ENCODE measurements around the gene PLIN5.

PLIN5 gene

GRCh38 chr19:4503132-4503824, 31.7 kb downstream of the PLIN5 start:
- no peak for DNase-seq

GRCh38 chr19:4502282-4503131, 32.5 kb downstream of the PLIN5 start:
- DNase-seq, result no peak

- DNase-seq, result no peak
Observed at GRCh38 chr19:4501691-4502090, 33.3 kb downstream of the PLIN5 start.

GRCh38 chr19:4500841-4501591, 34.0 kb downstream of the PLIN5 start:
- DNase-seq, result no peak

GRCh38 chr19:4499855-4500254, 35.2 kb downstream of the PLIN5 start:
- no peak for DNase-seq

- DNase-seq, result no peak
Observed at GRCh38 chr19:4499318-4499717, 35.7 kb downstream of the PLIN5 start.

GRCh38 chr19:4498694-4499093, 36.3 kb downstream of the PLIN5 start:
- DNase-seq, result no peak

- no peak for DNase-seq
Observed at GRCh38 chr19:4497770-4498389, 37.1 kb downstream of the PLIN5 start.

- DNase-seq, result no peak
Observed at GRCh38 chr19:4496304-4496703, 38.7 kb downstream of the PLIN5 start.

GRCh38 chr19:4495471-4495870, 39.6 kb downstream of the PLIN5 start:
- no peak for DNase-seq

- DNase-seq, result no peak
Observed at GRCh38 chr19:4494691-4495064, 40.3 kb downstream of the PLIN5 start.

- DNase-seq, result no peak
Observed at GRCh38 chr19:4493929-4494690, 40.9 kb downstream of the PLIN5 start.

GRCh38 chr19:4493104-4493928, 41.7 kb downstream of the PLIN5 start:
- DNase-seq, result no peak

- DNase-seq, result no peak
Observed at GRCh38 chr19:4492337-4493103, 42.5 kb downstream of the PLIN5 start.

- no peak for DNase-seq
Observed at GRCh38 chr19:4491446-4491845, 43.6 kb downstream of the PLIN5 start.

GRCh38 chr19:4488496-4488895, 46.5 kb downstream of the PLIN5 start:
- no peak for DNase-seq

- DNase-seq, result no peak
Observed at GRCh38 chr19:4487572-4487971, 47.5 kb downstream of the PLIN5 start.

- DNase-seq, result no peak
Observed at GRCh38 chr19:4483385-4483784, 51.6 kb downstream of the PLIN5 start.

GRCh38 chr19:4482721-4483364, 52.2 kb downstream of the PLIN5 start:
- DNase-seq, result no peak

Data from inflammatory macrophage treated with lipopolysaccharide for 4 hours (primary cell).